ENCODE data around the gene CUL1.

DNA sequence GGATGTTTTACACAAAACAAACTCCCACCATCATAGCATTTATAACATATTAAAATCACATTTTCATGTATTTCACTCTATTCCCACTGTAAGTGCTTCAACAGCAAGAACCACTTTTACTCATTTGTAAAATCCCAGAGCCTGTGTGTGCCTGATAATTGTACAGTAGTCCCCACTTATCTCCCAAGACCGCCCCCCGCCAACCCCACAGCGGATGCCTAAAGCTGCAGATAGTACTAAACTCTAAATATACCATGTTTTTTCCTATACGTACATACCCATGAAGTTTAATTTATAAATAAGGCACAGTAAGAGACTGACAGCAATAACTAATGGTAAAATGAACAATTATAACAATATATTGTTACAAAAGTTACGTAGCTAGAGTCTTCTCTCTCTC is 151.9 kb downstream of the CUL1 start:
- TF ChIP-seq, protein P1, sequence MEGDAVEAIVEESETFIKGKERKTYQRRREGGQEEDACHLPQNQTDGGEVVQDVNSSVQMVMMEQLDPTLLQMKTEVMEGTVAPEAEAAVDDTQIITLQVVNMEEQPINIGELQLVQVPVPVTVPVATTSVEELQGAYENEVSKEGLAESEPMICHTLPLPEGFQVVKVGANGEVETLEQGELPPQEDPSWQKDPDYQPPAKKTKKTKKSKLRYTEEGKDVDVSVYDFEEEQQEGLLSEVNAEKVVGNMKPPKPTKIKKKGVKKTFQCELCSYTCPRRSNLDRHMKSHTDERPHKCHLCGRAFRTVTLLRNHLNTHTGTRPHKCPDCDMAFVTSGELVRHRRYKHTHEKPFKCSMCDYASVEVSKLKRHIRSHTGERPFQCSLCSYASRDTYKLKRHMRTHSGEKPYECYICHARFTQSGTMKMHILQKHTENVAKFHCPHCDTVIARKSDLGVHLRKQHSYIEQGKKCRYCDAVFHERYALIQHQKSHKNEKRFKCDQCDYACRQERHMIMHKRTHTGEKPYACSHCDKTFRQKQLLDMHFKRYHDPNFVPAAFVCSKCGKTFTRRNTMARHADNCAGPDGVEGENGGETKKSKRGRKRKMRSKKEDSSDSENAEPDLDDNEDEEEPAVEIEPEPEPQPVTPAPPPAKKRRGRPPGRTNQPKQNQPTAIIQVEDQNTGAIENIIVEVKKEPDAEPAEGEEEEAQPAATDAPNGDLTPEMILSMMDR (IDR thresholded peaks at IDR 0.05): no peak
- no peak for TF ChIP-seq POLR2A (IDR thresholded peaks at IDR 0.05)

All from uterus (tissue), 2 donors.